OCI-LY7 (cell line): ENCODE measurements around the gene INTS2. TPM values are rescaled to one million over a fixed set of nuclear protein-coding genes. Genes with fewer than 3 reads are reported as not detected.

Source experiments
- BruUV-seq: library from RNA; stranded (reverse); fragments of 400-500 nt; replicated peaks from 2 replicates; lab custom pipeline; 2021; lab: Mats Ljungman, UMichigan
- CTCF ChIA-PET: fragments of 300-600 bp; sonication (Branson Sonifier 250); formaldehyde crosslinking; loops from one replicate; lab custom pipeline; 2022; ENCODE audit warnings: antibody characterized with exemption; ENCODE audit not compliant: unreplicated experiment; lab: Charles Lee
- POLR2A ChIA-PET: fragments of 300-600 bp; sonication (Branson Sonifier 250); formaldehyde crosslinking; loops from one replicate; lab custom pipeline; 2022; ENCODE audit warnings: antibody characterized with exemption; lab: Charles Lee
- DNase-seq: peaks from one replicate; pipeline ENCODE4 v3.0.0-alpha.2; 2015; ENCODE audit warnings: low spot score
- H2AFZ ChIP-seq: fragments of 200-600 bp; sonication (generic), shearing (Covaris generic); 2 replicates; pipeline ENCODE4 v1.6.1; 2014; ENCODE audit warnings: mild to moderate bottlenecking, antibody characterized with exemption, low read length, moderate library complexity
- H3K27ac ChIP-seq: fragments of 200-600 bp; sonication (generic); 2 replicates; pipeline ENCODE4 v1.5.1; 2014; ENCODE audit warnings: mixed run types, low read depth, mild to moderate bottlenecking, moderate library complexity, low read length, inconsistent platforms; ENCODE audit not compliant: poor library complexity, severe bottlenecking
- H3K36me3 ChIP-seq: fragments of 200-600 bp; sonication (generic); 2 replicates; pipeline ENCODE4 v1.6.1; 2014; ENCODE audit warnings: mild to moderate bottlenecking, antibody characterized with exemption, low read length, moderate library complexity, mixed read lengths; ENCODE audit not compliant: insufficient read depth
- H3K4me1 ChIP-seq: fragments of 200-600 bp; sonication (generic); 2 replicates; pipeline ENCODE4 v1.5.1; 2014; ENCODE audit warnings: mild to moderate bottlenecking, low read length; ENCODE audit not compliant: insufficient read depth, poor library complexity, severe bottlenecking
- H3K4me2 ChIP-seq: fragments of 200-600 bp; sonication (generic); 2 replicates; pipeline ENCODE4 v1.6.1; 2014; ENCODE audit warnings: mild to moderate bottlenecking, low read length
- H3K4me3 ChIP-seq: fragments of 200-600 bp; sonication (generic); 2 replicates; pipeline ENCODE4 v1.5.1; 2014; ENCODE audit warnings: mild to moderate bottlenecking, low read depth, low read length; ENCODE audit not compliant: poor library complexity, severe bottlenecking
- H3K79me2 ChIP-seq: fragments of 200-600 bp; sonication (generic); 2 replicates; pipeline ENCODE4 v1.6.1; 2016; ENCODE audit warnings: low read depth, mild to moderate bottlenecking, low read length, moderate library complexity, mixed read lengths; ENCODE audit not compliant: insufficient read depth
- H3K9me2 ChIP-seq: fragments of 200-600 bp; sonication (generic); 2 replicates; pipeline ENCODE4 v1.6.1; 2016; ENCODE audit warnings: mild to moderate bottlenecking, low read length, mixed read lengths; ENCODE audit not compliant: insufficient read depth
- H3K9me3 ChIP-seq: fragments of 200-600 bp; sonication (generic); 2 replicates; pipeline ENCODE4 v1.6.1; 2014; ENCODE audit warnings: mild to moderate bottlenecking, mixed run types, low read length, mixed read lengths
- H4K20me1 ChIP-seq: fragments of 200-600 bp; sonication (generic); 2 replicates; pipeline ENCODE4 v1.6.1; 2014; ENCODE audit warnings: mild to moderate bottlenecking, antibody characterized with exemption, low read length, moderate library complexity, mixed read lengths; ENCODE audit not compliant: insufficient read depth
- CTCF ChIP-seq: fragments of 200-600 bp; sonication (generic); conservative IDR thresholded peaks from 2 replicates; pipeline ENCODE4 v1.5.1; 2014; ENCODE audit warnings: mild to moderate bottlenecking, antibody characterized with exemption, low read length, moderate library complexity, mixed read lengths
- EZH2phosphoT487 ChIP-seq: fragments of 200-600 bp; sonication (generic); IDR thresholded peaks from 2 replicates; pipeline ENCODE4 v1.6.1; 2018; ENCODE audit warnings: low read depth, borderline replicate concordance, mild to moderate bottlenecking, mixed run types, antibody characterized with exemption, low read length, moderate library complexity, mixed read lengths
- intact Hi-C: fragments of 100-400 bp; cut with micrococcal nuclease; formaldehyde crosslinking; loops from one replicate; pipeline ENCODE4 v1.10.0; 2022; ENCODE audit not compliant: unreplicated experiment
- total RNA-seq, 2 experiments: library from RNA; depleted of rRNA in 1 of 2; stranded (reverse); fragments of >200 nt in 1 of 2; shearing (Covaris generic) in 1 of 2; gene quantifications; 2 replicates each; pipeline ENCODE4 v1.2.3, GENCODE V29; 2014 to 2022

INTS2 gene
- total RNA-seq, 2 experiments from 2014 or later: 15.8 to 27.9 TPM

GRCh38 chr17:61908292-61909037 lies 19.3 kb downstream of the INTS2 start:
- TF ChIP-seq CTCF (no peak), EZH2phosphoT487 (no peak)
- Histone ChIP-seq H2AFZ (no peak overlapping the region), H3K9me2 (no peaks in the 10 kb centered on the region), H3K4me1 (no peaks in the 10 kb centered on the region), H3K27ac (no peak overlapping the region), H4K20me1 (no peaks in the 10 kb centered on the region), H3K4me3 (no peak overlapping the region), H3K79me2 (no peaks in the 10 kb centered on the region), H3K4me2 (no peak overlapping the region), H3K9me3 (no peaks in the 10 kb centered on the region), H3K36me3 (peaks cover 75% of the 10 kb centered on the region)
- ChIA-PET CTCF (no interaction called here), POLR2A (interaction anchor here (0.9 to 1.6 kb wide), 2 partner anchors 11 to 35 kb away, joined by 3 read pairs; no protein-coding TSS in a partner anchor)
- intact Hi-C loops: no loop called here
- DNase-seq: no peak
- BruUV-seq: no TSS peak

GRCh38 chr17:61907361-61907760 lies 20.4 kb downstream of the INTS2 start:
- no peaks in the 10 kb centered on the region for H3K9me3 ChIP-seq
- no TSS peak for BruUV-seq
- H3K79me2 ChIP-seq: no peaks in the 10 kb centered on the region
- no peak overlapping the region for H3K4me3 ChIP-seq
- H4K20me1 ChIP-seq: no peaks in the 10 kb centered on the region
- no peaks in the 10 kb centered on the region for H3K4me1 ChIP-seq
- H3K27ac ChIP-seq: no peak overlapping the region
- no peak overlapping the region for H2AFZ ChIP-seq
- no peak for DNase-seq
- H3K4me2 ChIP-seq: no peak overlapping the region
- ChIA-PET CTCF (no interaction called here), POLR2A (no interaction called here)
- intact Hi-C loops: no loop called here
- TF ChIP-seq EZH2phosphoT487 (no peak), CTCF (no peak)
- peaks cover 84% of the 10 kb centered on the region for H3K36me3 ChIP-seq
- H3K9me2 ChIP-seq: no peaks in the 10 kb centered on the region

GRCh38 chr17:61904094-61904710 lies 23.6 kb downstream of the INTS2 start:
- no peaks in the 10 kb centered on the region for H3K79me2 ChIP-seq
- H2AFZ ChIP-seq: no peak overlapping the region
- TF ChIP-seq CTCF: no peak
- TF ChIP-seq EZH2phosphoT487: no peak
- no peaks in the 10 kb centered on the region for H4K20me1 ChIP-seq
- ChIA-PET POLR2A (interaction anchor here (0.7 to 1.3 kb wide), 3 partner anchors 21 to 1939 kb away, joined by 3 to 6 read pairs (median 3); partner anchors contain the start of gene RNFT1), CTCF (no interaction called here)
- DNase-seq: no peak
- no peak overlapping the region for H3K27ac ChIP-seq
- intact Hi-C loops: no loop called here
- no peak overlapping the region for H3K4me2 ChIP-seq
- H3K4me3 ChIP-seq: no peak overlapping the region
- H3K36me3 ChIP-seq: peaks cover 82% of the 10 kb centered on the region
- H3K9me2 ChIP-seq: no peaks in the 10 kb centered on the region
- no TSS peak for BruUV-seq
- no peaks in the 10 kb centered on the region for H3K9me3 ChIP-seq
- no peaks in the 10 kb centered on the region for H3K4me1 ChIP-seq
